ENCODE measurements around the gene CES2. TPM values are rescaled to one million over a fixed set of nuclear protein-coding genes. Genes with fewer than 3 reads are reported as not detected.
A peak's percentile ranks its signal among the peaks of the same experiment; 100 is the strongest.

Gene CES2
- total and polyA plus RNA-seq, 9 of the 15 experiments (the other 6 are each of a cell fraction or from before 2014, with no cell fraction given), result 2.2 to 37.9 (median 24.4) TPM

GRCh38 chr16:66899310-66899944 lies 35.9 kb upstream of the CES2 start (continued):
- TF ChIP-seq, protein P1, sequence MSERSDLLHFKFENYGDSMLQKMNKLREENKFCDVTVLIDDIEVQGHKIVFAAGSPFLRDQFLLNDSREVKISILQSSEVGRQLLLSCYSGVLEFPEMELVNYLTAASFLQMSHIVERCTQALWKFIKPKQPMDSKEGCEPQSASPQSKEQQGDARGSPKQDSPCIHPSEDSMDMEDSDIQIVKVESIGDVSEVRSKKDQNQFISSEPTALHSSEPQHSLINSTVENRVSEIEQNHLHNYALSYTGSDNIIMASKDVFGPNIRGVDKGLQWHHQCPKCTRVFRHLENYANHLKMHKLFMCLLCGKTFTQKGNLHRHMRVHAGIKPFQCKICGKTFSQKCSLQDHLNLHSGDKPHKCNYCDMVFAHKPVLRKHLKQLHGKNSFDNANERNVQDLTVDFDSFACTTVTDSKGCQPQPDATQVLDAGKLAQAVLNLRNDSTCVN (CRISPR knock-in tag; IDR thresholded peaks at IDR 0.05), result peak; percentile 56; the same call in 1 of the 2 replicates
- TF ChIP-seq MEF2D (tag; conservative IDR thresholded peaks at IDR 0.05; ENCODE audit: low read depth) (peak; percentile 80), MED1 (CRISPR knock-in tag; IDR thresholded peaks at IDR 0.05; ENCODE audit: borderline replicate concordance) (no peak), EP300 (IDR thresholded peaks at IDR 0.05; ENCODE audit: low read length) (no peak), FIP1L1 (IDR thresholded peaks at IDR 0.05; ENCODE audit: low read depth, low read length, poor library complexity, severe bottlenecking) (no peak), TEAD1 (CRISPR knock-in tag; IDR thresholded peaks at IDR 0.05) (peak in 1 of 2 experiments; percentile 69; a peak in 3 of 4 replicates), THAP12 (CRISPR knock-in tag; IDR thresholded peaks at IDR 0.05) (peak; percentile 24; the same call in 1 of the 2 replicates), TAF7 (tag; IDR thresholded peaks at IDR 0.05) (peak; percentile 55; the same call in 1 of the 2 replicates), ZNF740 (CRISPR knock-in tag; IDR thresholded peaks at IDR 0.05) (no peak), ZNF740 (tag; IDR thresholded peaks at IDR 0.05) (peak in 1 of 2 experiments; percentile 73; a peak in 1 of 4 replicates)
- TF ChIP-seq, protein P2, sequence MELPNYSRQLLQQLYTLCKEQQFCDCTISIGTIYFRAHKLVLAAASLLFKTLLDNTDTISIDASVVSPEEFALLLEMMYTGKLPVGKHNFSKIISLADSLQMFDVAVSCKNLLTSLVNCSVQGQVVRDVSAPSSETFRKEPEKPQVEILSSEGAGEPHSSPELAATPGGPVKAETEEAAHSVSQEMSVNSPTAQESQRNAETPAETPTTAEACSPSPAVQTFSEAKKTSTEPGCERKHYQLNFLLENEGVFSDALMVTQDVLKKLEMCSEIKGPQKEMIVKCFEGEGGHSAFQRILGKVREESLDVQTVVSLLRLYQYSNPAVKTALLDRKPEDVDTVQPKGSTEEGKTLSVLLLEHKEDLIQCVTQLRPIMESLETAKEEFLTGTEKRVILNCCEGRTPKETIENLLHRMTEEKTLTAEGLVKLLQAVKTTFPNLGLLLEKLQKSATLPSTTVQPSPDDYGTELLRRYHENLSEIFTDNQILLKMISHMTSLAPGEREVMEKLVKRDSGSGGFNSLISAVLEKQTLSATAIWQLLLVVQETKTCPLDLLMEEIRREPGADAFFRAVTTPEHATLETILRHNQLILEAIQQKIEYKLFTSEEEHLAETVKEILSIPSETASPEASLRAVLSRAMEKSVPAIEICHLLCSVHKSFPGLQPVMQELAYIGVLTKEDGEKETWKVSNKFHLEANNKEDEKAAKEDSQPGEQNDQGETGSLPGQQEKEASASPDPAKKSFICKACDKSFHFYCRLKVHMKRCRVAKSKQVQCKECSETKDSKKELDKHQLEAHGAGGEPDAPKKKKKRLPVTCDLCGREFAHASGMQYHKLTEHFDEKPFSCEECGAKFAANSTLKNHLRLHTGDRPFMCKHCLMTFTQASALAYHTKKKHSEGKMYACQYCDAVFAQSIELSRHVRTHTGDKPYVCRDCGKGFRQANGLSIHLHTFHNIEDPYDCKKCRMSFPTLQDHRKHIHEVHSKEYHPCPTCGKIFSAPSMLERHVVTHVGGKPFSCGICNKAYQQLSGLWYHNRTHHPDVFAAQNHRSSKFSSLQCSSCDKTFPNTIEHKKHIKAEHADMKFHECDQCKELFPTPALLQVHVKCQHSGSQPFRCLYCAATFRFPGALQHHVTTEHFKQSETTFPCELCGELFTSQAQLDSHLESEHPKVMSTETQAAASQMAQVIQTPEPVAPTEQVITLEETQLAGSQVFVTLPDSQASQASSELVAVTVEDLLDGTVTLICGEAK (IDR thresholded peaks at IDR 0.05), result peak; percentile 23; the same call in 1 of the 2 replicates
- TF ChIP-seq, protein P2 (CRISPR knock-in tag; IDR thresholded peaks at IDR 0.05), result no peak
